B cell (primary cell): ENCODE data around the gene PTPRE. TPM values are rescaled to one million over a fixed set of nuclear protein-coding genes. Genes with fewer than 3 reads are reported as not detected.

ENCODE experiments used
- ATAC-seq: fragments of 200-7000 bp; cut with Tn5 transposase; one replicate; pipeline ENCODE4 v1.10.0; 2021; ENCODE audit warnings: low read depth, mild to moderate bottlenecking, moderate number of reproducible peaks, moderate library complexity
- CTCF ChIA-PET: fragments of 350-600 bp; sonication (Branson Sonifier 250); formaldehyde crosslinking; loops from one replicate; lab custom pipeline; 2021; ENCODE audit warnings: antibody characterized with exemption, inconsistent platforms; lab: Charles Lee
- POLR2A ChIA-PET: fragments of 350-600 bp; sonication (Branson Sonifier 250); formaldehyde crosslinking; loops from one replicate; lab custom pipeline; 2021; ENCODE audit warnings: antibody characterized with exemption; lab: Charles Lee
- DNase-seq: peaks from one replicate; pipeline ENCODE4 v3.0.0; 2013
- H2AFZ ChIP-seq: 2 replicates; pipeline ENCODE4 v1.6.1; 2012; ENCODE audit warnings: mild to moderate bottlenecking, low read depth, low read length; ENCODE audit not compliant: insufficient read depth, poor library complexity, severe bottlenecking
- H3K27ac ChIP-seq, 2 donors: 1 replicate in 1 of 2; 2 replicates in 1 of 2; pipeline ENCODE4 v1.5.1; 2012 to 2013; ENCODE audit warnings: low read length in 2 of 2, mild to moderate bottlenecking in 2 of 2, moderate library complexity in 1 of 2
- H3K27me3 ChIP-seq, 4 experiments: fragments of 200-600 bp in 1 of 4; sonication (generic) in 1 of 4; replicated peaks in 1 of 4; 1 replicate in 2 of 4; 2 replicates in 2 of 4; pipeline versions ENCODE4 v1.6.1 to v1.7.0; 2013 to 2016; ENCODE audit warnings: low read length in 3 of 4, mild to moderate bottlenecking in 2 of 4, mixed read lengths in 1 of 4, moderate library complexity in 1 of 4; ENCODE audit not compliant: insufficient read depth in 4 of 4, control insufficient read depth in 3 of 4; ENCODE audit errors: control extremely low read depth in 1 of 4
- H3K36me3 ChIP-seq, 2 experiments: replicated peaks in 1 of 2; 1 replicate in 1 of 2; 2 replicates in 1 of 2; pipeline versions ENCODE4 v1.6.1 to v1.7.1; 2013; ENCODE audit warnings: low read length in 1 of 2; ENCODE audit not compliant: insufficient read depth in 2 of 2, control insufficient read depth in 1 of 2; ENCODE audit errors: control extremely low read depth in 1 of 2, extremely low read depth in 1 of 2
- H3K4me1 ChIP-seq, 2 donors: fragments of 200-600 bp in 1 of 2; sonication (generic) in 1 of 2; 1 replicate in 1 of 2; 2 replicates in 1 of 2; pipeline versions ENCODE4 v1.5.1 to v1.6.1; 2013 to 2017; ENCODE audit warnings: low read length in 2 of 2; ENCODE audit not compliant: control insufficient read depth in 2 of 2, insufficient read depth in 2 of 2
- H3K4me2 ChIP-seq: replicated peaks from 2 replicates; pipeline ENCODE3; 2012; ENCODE audit warnings: mild to moderate bottlenecking, low read depth, low read length; ENCODE audit not compliant: poor library complexity, severe bottlenecking
- H3K4me3 ChIP-seq, 5 experiments: fragments of 200-600 bp in 1 of 5; sonication (generic) in 1 of 5; 1 replicate in 3 of 5; 2 replicates in 2 of 5; pipeline versions ENCODE4 v1.5.1 to v1.7.0; 2011 to 2016; ENCODE audit warnings: low read length in 4 of 5, mild to moderate bottlenecking in 4 of 5, low read depth in 2 of 5, control low read depth in 1 of 5, moderate library complexity in 1 of 5; ENCODE audit not compliant: insufficient read depth in 1 of 5; ENCODE audit errors: control extremely low read depth in 1 of 5, extremely low read depth in 1 of 5
- H3K79me2 ChIP-seq: fragments of 200-600 bp; sonication (generic); one replicate; pipeline ENCODE4 v1.6.0; 2016; ENCODE audit warnings: low read length; ENCODE audit not compliant: control insufficient read depth, insufficient read depth
- H3K9ac ChIP-seq: fragments of 200-600 bp; sonication (generic); 2 replicates; pipeline ENCODE4 v1.6.1; 2017; ENCODE audit warnings: mild to moderate bottlenecking, low read length, moderate library complexity
- H3K9me3 ChIP-seq, 3 donors: one replicate each; pipeline versions ENCODE4 v1.6.1 to v1.7.1; 2013; ENCODE audit warnings: low read length in 2 of 3; ENCODE audit not compliant: control insufficient read depth in 2 of 3, insufficient read depth in 1 of 3; ENCODE audit errors: control extremely low read depth in 1 of 3
- H4K20me1 ChIP-seq: 2 replicates; pipeline ENCODE4 v1.6.0; 2012; ENCODE audit warnings: mild to moderate bottlenecking, low read length; ENCODE audit not compliant: insufficient read depth, control insufficient read depth, poor library complexity, severe bottlenecking
- H3K27ac Mint-ChIP-seq: one replicate; pipeline ENCODE4 v1.8.0; 2021; ENCODE audit warnings: mixed read lengths
- H3K27me3 Mint-ChIP-seq: one replicate; pipeline ENCODE4 v1.8.0; 2021; ENCODE audit warnings: mixed read lengths
- H3K4me1 Mint-ChIP-seq: one replicate; pipeline ENCODE4 v1.8.0; 2021; ENCODE audit warnings: mixed read lengths
- H3K4me3 Mint-ChIP-seq: one replicate; pipeline ENCODE4 v1.8.0; 2021; ENCODE audit warnings: mixed read lengths
- H3K9me3 Mint-ChIP-seq: one replicate; pipeline ENCODE4 v1.8.0; 2022; ENCODE audit warnings: mixed read lengths; ENCODE audit not compliant: insufficient read depth
- CTCF ChIP-seq: fragments of 200-600 bp; IDR thresholded peaks from one replicate; pipeline ENCODE4 v1.8.0; 2022; ENCODE audit warnings: antibody characterized with exemption, mild to moderate bottlenecking
- EZH2 ChIP-seq: IDR thresholded peaks from 2 replicates; pipeline ENCODE4 v1.6.1; 2012; ENCODE audit warnings: borderline replicate concordance, low read depth, mild to moderate bottlenecking, moderate library complexity, low read length; ENCODE audit not compliant: insufficient read depth, poor library complexity, severe bottlenecking
- WGBS: methylation state at CpG from one replicate; pipeline ENCODE4 v1.1.5; 2013; ENCODE audit warnings: missing lambda C conversion rate; ENCODE audit not compliant: insufficient coverage; 5-methylcytosine and 5-hydroxymethylcytosine counted together
- intact Hi-C: fragments of 100-400 bp; cut with micrococcal nuclease; formaldehyde crosslinking; loops from one replicate; pipeline ENCODE4 v1.10.0; 2022
- polyA plus RNA-seq: library from polyadenylated mRNA; depleted of rRNA; stranded (reverse); fragments of >200 nt; gene quantifications from 2 replicates; pipeline ENCODE4 v1.2.3, GENCODE V29; 2012
- total RNA-seq, 2 donors: library from RNA; stranded (reverse); fragments of 120-200 nt in 1 of 2; gene quantifications; 1 replicate in 1 of 2; 2 replicates in 1 of 2; pipeline versions ENCODE4 v1.2.3 to v1.2.4, GENCODE V29; 2013 to 2022

Gene PTPRE
- total and polyA plus RNA-seq, 2 donors (not counting 1 experiment from before 2014, with no cell fraction given) = 6.6 to 32.7 TPM

GRCh38 chr10:127997937-127998336, 91.0 kb downstream of the PTPRE start:
- no peak overlapping the region for H2AFZ ChIP-seq
- no peak overlapping the region for H3K4me3 ChIP-seq
- H3K4me2 ChIP-seq = no peak overlapping the region
- Mint-ChIP-seq H3K27me3 (peaks cover 17% of the 10 kb centered on the region), H3K4me3 (no peak overlapping the region), H3K27ac (no peak overlapping the region), H3K9me3 (no peaks in the 10 kb centered on the region), H3K4me1 (peaks cover 7% of the 10 kb centered on the region)
- no peak for TF ChIP-seq EZH2
- TF ChIP-seq CTCF = no peak
- peaks cover 0 to 4% (median 0%) of the 10 kb centered on the region in 4 experiments for H3K27me3 ChIP-seq
- DNase-seq (no peak), ATAC-seq (no peak)
- WGBS = 93% methylated on average over 6 of the region's 8 CpGs
- no peaks in the 10 kb centered on the region for H3K36me3 ChIP-seq
- CTCF ChIA-PET = no interaction called here
- no peaks in the 10 kb centered on the region for H3K79me2 ChIP-seq
- H3K9ac ChIP-seq = no peak overlapping the region
- H3K9me3 ChIP-seq = no peaks in the 10 kb centered on the region
- intact Hi-C loops = no loop called here
- no peak overlapping the region for H3K27ac ChIP-seq
- no peaks in the 10 kb centered on the region for H4K20me1 ChIP-seq
- peaks cover 4 to 6% of the 10 kb centered on the region in 2 donors for H3K4me1 ChIP-seq
- POLR2A ChIA-PET = no interaction called here

- intact Hi-C loops = no loop called here
- ChIA-PET CTCF (no interaction called here), POLR2A (no interaction called here)
- Histone ChIP-seq H3K9ac (no peak overlapping the region), H3K27ac (no peak overlapping the region), H3K9me3 (no peaks in the 10 kb centered on the region), H3K4me3 (no peak overlapping the region), H3K4me2 (no peak overlapping the region), H3K27me3 (no peaks in the 10 kb centered on the region), H3K36me3 (no peaks in the 10 kb centered on the region), H3K4me1 (peaks cover 4 to 6% of the 10 kb centered on the region in 2 donors), H3K79me2 (no peaks in the 10 kb centered on the region), H4K20me1 (no peaks in the 10 kb centered on the region), H2AFZ (no peak overlapping the region)
- Mint-ChIP-seq H3K27me3 (peaks cover 17% of the 10 kb centered on the region), H3K4me1 (peaks cover 7% of the 10 kb centered on the region), H3K9me3 (no peaks in the 10 kb centered on the region), H3K27ac (no peak overlapping the region), H3K4me3 (no peak overlapping the region)
- ATAC-seq = no peak
- 67% methylated on average over 11 of the region's 17 CpGs for WGBS
- no peak for DNase-seq
- TF ChIP-seq CTCF (no peak), EZH2 (no peak)
These were observed 91.7 kb downstream of the PTPRE start for GRCh38 chr10:127998501-127999144.
